ENCODE results near the gene PRDM16. TPM values are rescaled to one million over a fixed set of nuclear protein-coding genes. Genes with fewer than 3 reads are reported as not detected.

Gene PRDM16
- total and polyA plus RNA-seq, 2 of the 8 experiments (the other 6 are each of a cell fraction or from before 2014, with no cell fraction given) = 0.39 to 0.43 TPM

DNA sequence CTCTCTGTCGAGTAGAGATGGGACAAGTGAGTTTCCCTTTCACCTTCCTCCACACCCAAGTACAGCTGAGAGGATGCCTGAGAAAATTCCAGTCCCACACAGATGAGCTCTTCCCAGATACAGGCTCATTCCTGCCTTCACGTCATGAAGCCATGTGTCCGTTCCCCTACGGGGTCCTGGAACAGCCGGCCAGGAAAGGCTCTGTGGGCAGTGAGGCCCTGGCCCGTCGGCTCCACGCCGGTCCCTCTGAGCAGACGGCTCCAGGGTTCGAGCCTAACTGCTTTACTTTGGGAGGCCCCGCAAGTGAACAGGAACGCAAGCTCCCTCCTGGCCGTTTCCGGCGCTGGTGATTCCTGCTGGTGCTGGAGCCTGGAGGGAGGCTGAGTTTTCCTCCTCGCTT is 328.3 kb downstream of the PRDM16 start:
- peaks cover 0 to 5% of the 10 kb centered on the region in 2 experiments for H4K20me1 ChIP-seq (replicated peaks in 1 of 2; ENCODE audit: control insufficient read depth in 1 of 2, insufficient read depth in 2 of 2, low read length in 2 of 2)
- DNase-seq (ENCODE audit: low read depth in 1 of 2, low spot score in 2 of 2) = no peak
- H3K9me3 ChIP-seq (ENCODE audit: insufficient read depth in 2 of 2, low read depth in 1 of 2, low read length in 1 of 2) = no peaks in the 10 kb centered on the region
- H3K79me2 ChIP-seq (ENCODE audit: control insufficient read depth in 1 of 2, insufficient read depth in 2 of 2, low read length in 2 of 2) = no peaks in the 10 kb centered on the region
- peaks cover 3% of the 10 kb centered on the region; the same call in 1 of the 2 replicates for H3K23me2 ChIP-seq (ENCODE audit: low read depth, low read length)
- H3K4me3 ChIP-seq (ENCODE audit: extremely low read depth in 1 of 4, insufficient read depth in 2 of 4, low read depth in 3 of 4, low read length in 4 of 4) = no peak overlapping the region
- FAIRE-seq = no peak
- no peak overlapping the region for H2BK20ac ChIP-seq (ENCODE audit: low read length)
- no peak overlapping the region for H2BK12ac ChIP-seq (ENCODE audit: low read depth, low read length)
- H2BK15ac ChIP-seq (ENCODE audit: low read length) = no peak overlapping the region
- H3K27ac ChIP-seq (ENCODE audit: low read depth, low read length) = no peak overlapping the region
- H4K91ac ChIP-seq (replicated peaks; ENCODE audit: insufficient read length, low read length) = peak overlapping the region; percentile 15
- H2AK5ac ChIP-seq (ENCODE audit: low read depth, low read length) = no peak overlapping the region
- H3K27me3 ChIP-seq (replicated peaks in 1 of 4; ENCODE audit: control insufficient read depth in 3 of 4, extremely low read depth in 1 of 4, insufficient read depth in 3 of 4, low read length in 3 of 4) = peaks cover 16 to 44% (median 34%) of the 10 kb centered on the region in 4 experiments
- 87% methylated on average over 16 of the region's 17 CpGs; no CpG with 5 or more reads in 1 of the 2 experiments for WGBS, 2 experiments (ENCODE audit: extremely low coverage in 1 of 2, insufficient coverage in 1 of 2, insufficient read length in 1 of 2, insufficient replicate concordance in 2 of 2, low coverage in 1 of 2, low lambda C conversion rate in 2 of 2, missing lambda C conversion rate in 1 of 2)
- ChIA-PET POLR2A (ENCODE audit: partially characterized antibody) (interaction anchor here (0.9 to 1.5 kb wide), 3 partner anchors 9 to 252 kb away, joined by 3 to 4 read pairs (median 3); no protein-coding TSS in a partner anchor), CTCF (ENCODE audit: partially characterized antibody) (interaction anchor here (0.7 to 2.4 kb wide), 12 partner anchors 9 to 222 kb away, joined by 3 to 8 read pairs (median 4); no protein-coding TSS in a partner anchor)
- no peak overlapping the region for H3K18ac ChIP-seq (ENCODE audit: extremely low read depth, low read length)
- no peak overlapping the region for H3K23ac ChIP-seq (ENCODE audit: insufficient read length)
- H2BK120ac ChIP-seq (replicated peaks; ENCODE audit: low read depth, low read length) = no peak overlapping the region
- H3K36me3 ChIP-seq (ENCODE audit: control insufficient read depth in 2 of 4, insufficient read depth in 4 of 4, low read length in 3 of 4) = no peaks in the 10 kb centered on the region; a peak in 1 of 8 replicates
- H4K8ac ChIP-seq (ENCODE audit: extremely low read depth, insufficient read depth, low read length) = peak overlapping the region; percentile 22; the same call in 1 of the 2 replicates
- no peak overlapping the region for H3K14ac ChIP-seq (ENCODE audit: insufficient read length)
- H4K5ac ChIP-seq (ENCODE audit: insufficient read length, low read depth, low read length) = no peak overlapping the region
- no peak overlapping the region for H3K4me2 ChIP-seq (ENCODE audit: insufficient read depth in 1 of 2, low read depth in 2 of 2, low read length in 2 of 2)
- H3K9ac ChIP-seq (replicated peaks in 1 of 4; ENCODE audit: extremely low read depth in 1 of 4, low read depth in 3 of 4, low read length in 3 of 4) = no peak overlapping the region
- H3K4ac ChIP-seq (replicated peaks; ENCODE audit: insufficient read length, low read depth, low read length) = no peak overlapping the region
- no peak overlapping the region for H2BK5ac ChIP-seq (ENCODE audit: low read depth, low read length)
- H2AFZ ChIP-seq (ENCODE audit: low read length) = no peak overlapping the region; the same call in 1 of the 2 replicates
- TF ChIP-seq CREB1 (IDR thresholded peaks at IDR 0.05) (no peak), KDM4A (IDR thresholded peaks at IDR 0.05; ENCODE audit: low read depth, low read length, severe bottlenecking) (no peak), BCL11A (IDR thresholded peaks at IDR 0.05; ENCODE audit: low read depth in 2 of 2, low read length in 2 of 2) (no peak), RXRA (IDR thresholded peaks at IDR 0.05; ENCODE audit: insufficient read depth, low read depth, low read length) (no peak), SRF (IDR thresholded peaks at IDR 0.05; ENCODE audit: low read depth, low read length) (no peak), JUND (IDR thresholded peaks at IDR 0.05; ENCODE audit: low read length) (no peak), POLR2A (IDR thresholded peaks at IDR 0.05; ENCODE audit: control extremely low read depth in 1 of 2, low read depth in 2 of 2, low read length in 2 of 2) (no peak), SIRT6 (IDR thresholded peaks at IDR 0.05; ENCODE audit: low read length) (no peak), TAF7 (optimal IDR thresholded peaks at IDR 0.05; ENCODE audit: borderline replicate concordance, low read depth, low read length) (no peak), ZNF274 (IDR thresholded peaks at IDR 0.05; ENCODE audit: borderline replicate concordance, extremely low read depth, low read length) (no peak), YY1 (IDR thresholded peaks at IDR 0.05; ENCODE audit: low read depth, low read length) (no peak), PHF8 (conservative IDR thresholded peaks at IDR 0.05; ENCODE audit: low read depth, low read length) (no peak)
- H3K56ac ChIP-seq (replicated peaks; ENCODE audit: insufficient read length, low read depth, low read length) = no peak overlapping the region
- H3K4me1 ChIP-seq (replicated peaks in 1 of 4; ENCODE audit: control insufficient read depth in 3 of 4, insufficient read depth in 4 of 4, low read length in 3 of 4) = peaks cover 3 to 15% (median 3%) of the 10 kb centered on the region in 4 experiments
- no peaks in the 10 kb centered on the region for H3K79me1 ChIP-seq (ENCODE audit: low read depth, low read length)

Data from H1 (cell line).